ENCODE measurements around the gene SBNO2.
A peak's percentile ranks its signal among the peaks of the same experiment; 100 is the strongest.

The SBNO2 gene

DNA sequence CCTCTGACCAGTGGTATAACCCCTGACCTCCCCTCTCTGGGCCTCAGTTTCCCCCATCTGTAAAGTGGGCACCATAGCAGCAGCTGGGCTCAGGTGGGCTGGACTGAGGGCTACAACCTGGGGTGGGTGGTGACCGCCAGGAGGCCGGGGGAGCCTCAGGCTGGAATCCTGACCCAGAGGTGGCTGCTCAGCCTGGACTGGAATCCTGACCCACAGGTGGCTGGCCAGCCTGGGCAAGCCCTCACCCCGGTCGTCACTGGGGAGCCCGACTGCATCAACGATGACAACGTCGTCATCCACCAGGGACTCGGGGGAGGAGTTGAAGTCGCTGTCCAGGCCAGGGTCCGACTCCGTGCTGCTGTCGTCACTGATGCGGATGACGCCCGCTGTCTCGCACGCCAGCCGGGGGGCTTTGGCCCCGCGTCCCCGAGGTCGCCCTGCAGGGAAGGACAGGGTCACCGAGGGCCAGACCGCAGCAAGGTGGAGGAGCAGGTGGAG lies 60.0 kb downstream of the SBNO2 start:
- no peak for DNase-seq (ENCODE audit: insufficient read length)
- no peak for FAIRE-seq
- TF ChIP-seq POLR2A (IDR thresholded peaks at IDR 0.05; ENCODE audit: low read depth, low read length) (no peak), TAF1 (IDR thresholded peaks at IDR 0.05; ENCODE audit: borderline replicate concordance, low read depth, low read length) (no peak), POLR2AphosphoS5 (IDR thresholded peaks at IDR 0.05; ENCODE audit: low read depth, low read length) (no peak)

DNA sequence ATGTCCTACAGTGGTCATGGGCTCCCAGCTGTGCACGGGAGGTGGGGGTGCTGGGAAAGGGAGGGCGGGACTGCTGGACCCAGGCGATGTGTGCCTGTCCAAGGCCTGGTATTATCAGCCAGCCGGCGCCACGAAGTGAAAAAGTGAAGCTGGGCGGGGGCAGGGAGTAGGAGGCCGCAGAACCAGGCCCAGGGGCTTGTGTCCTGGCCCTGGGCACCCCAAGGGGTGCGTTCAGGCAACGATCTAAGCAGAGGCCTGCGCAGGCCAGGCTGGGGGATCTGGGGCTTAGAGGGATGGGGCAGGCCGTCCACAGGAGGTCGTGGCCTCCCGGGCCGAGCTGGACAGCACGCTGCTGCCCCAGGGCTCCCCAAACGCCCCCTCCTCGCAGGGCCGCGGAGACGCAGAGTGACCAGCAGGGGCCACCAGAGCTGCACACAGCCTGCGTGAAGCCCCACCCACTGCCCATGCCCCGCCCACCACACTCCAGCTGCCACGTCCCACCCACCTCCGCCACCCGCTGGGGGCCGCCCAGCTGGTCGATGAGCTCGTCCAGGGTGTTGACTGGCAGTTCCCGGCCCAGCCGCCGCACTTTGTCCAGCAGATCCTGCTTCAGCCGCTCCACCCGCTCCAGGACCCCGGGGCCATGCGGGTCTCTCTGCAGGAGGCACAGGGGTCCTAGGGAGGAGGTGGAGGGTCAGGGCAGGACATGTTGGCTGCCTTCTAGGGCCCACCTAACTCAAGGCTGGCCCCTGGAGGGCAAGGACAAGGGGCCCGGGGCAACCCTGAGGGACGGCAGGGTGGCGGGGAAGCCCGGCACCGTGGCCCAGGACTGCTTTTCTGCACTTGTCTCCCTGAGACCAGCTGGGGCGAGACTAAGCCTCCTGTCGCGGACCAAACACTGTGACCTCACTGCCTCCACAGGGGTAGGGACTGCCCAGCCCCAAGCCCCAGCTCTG lies 60.8 kb downstream of the SBNO2 start:
- DNase-seq (ENCODE audit: insufficient read length), result peak; percentile 99
- peak; percentile 96 for FAIRE-seq
- TF ChIP-seq TAF1 (IDR thresholded peaks at IDR 0.05; ENCODE audit: borderline replicate concordance, low read depth, low read length) (no peak), POLR2A (IDR thresholded peaks at IDR 0.05; ENCODE audit: low read depth, low read length) (peak; percentile 16; the same call in 1 of the 2 replicates), POLR2AphosphoS5 (IDR thresholded peaks at IDR 0.05; ENCODE audit: low read depth, low read length) (0 out of 2 replicates have a peak, but pooled peaks have one; percentile 49)

DNA sequence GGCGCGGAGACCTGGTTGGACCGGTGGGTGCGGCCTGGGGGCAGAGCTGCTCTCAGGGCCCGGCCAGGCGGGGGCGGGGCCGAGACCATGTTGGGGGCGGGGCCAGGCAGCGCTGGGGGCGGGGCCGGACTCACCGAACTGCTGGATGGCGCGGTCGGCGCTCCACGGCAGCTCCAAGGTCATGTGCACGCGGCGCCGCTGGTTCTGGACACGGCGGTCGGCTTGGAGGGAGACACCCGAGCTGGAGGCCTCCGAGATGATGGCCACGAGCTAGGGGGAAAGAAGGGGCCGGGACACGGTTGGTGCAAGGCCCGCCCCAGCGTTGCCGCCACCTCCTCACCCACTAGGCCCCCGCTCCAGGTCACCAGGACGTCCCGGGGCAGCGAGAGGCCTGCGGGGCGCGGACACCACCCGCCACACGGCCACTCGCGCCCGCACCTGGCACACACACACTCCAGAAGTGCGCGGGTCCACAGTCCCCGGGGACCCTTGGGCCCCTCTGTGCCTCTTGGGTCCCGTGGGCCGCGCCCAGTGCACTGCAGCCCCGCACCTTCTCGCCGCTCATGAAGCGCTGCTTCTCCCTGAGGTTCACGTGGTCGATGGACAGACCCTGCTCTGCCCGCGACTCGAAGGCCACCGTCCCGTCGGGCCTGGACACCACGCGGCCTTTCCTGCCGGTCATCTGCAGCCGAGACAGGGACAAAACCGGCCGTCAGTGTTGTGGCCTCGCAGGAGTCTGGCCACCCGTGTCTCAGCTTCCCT lies 61.6 kb downstream of the SBNO2 start:
- no peak for FAIRE-seq
- TF ChIP-seq POLR2A (IDR thresholded peaks at IDR 0.05; ENCODE audit: low read depth, low read length), result no peak
- TF ChIP-seq TAF1 (IDR thresholded peaks at IDR 0.05; ENCODE audit: borderline replicate concordance, low read depth, low read length), result no peak
- TF ChIP-seq POLR2AphosphoS5 (IDR thresholded peaks at IDR 0.05; ENCODE audit: low read depth, low read length), result no peak
- no peak for DNase-seq (ENCODE audit: insufficient read length)

DNA sequence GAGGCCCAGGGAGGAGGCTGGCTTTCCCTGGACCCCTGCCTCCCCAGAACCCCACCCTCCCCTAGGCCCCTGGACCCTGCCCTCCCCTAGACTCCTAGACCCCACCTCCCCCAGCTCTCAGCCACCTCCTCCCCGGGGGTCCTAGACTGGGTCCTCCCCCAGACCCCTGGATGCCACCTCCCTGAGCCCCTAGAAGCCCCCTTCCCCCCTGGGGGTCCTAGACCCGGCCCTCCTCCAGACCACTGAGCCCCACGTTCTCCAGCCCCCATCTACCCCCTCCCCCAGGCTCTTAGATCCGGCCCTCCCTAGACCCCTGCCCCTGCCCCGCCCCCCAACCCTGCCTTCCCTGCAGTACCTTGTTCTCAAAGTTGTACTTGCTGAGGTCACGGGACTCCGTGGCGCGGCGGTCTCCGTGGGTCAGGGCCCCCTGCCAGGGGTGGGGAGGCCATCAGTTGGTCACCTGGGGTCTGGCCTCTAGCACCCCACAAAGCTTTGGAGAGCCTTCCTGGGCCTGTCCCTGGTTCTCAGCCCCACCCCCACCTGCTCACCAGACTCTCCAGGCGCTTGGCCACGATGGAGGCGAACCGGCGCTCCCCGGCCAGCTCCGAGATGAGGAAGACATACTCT lies 62.3 kb downstream of the SBNO2 start:
- TF ChIP-seq POLR2AphosphoS5 (IDR thresholded peaks at IDR 0.05; ENCODE audit: low read depth, low read length) (no peak), TAF1 (IDR thresholded peaks at IDR 0.05; ENCODE audit: borderline replicate concordance, low read depth, low read length) (no peak), POLR2A (IDR thresholded peaks at IDR 0.05; ENCODE audit: low read depth, low read length) (no peak)
- DNase-seq (ENCODE audit: insufficient read length) (no peak), FAIRE-seq (no peak)

DNA sequence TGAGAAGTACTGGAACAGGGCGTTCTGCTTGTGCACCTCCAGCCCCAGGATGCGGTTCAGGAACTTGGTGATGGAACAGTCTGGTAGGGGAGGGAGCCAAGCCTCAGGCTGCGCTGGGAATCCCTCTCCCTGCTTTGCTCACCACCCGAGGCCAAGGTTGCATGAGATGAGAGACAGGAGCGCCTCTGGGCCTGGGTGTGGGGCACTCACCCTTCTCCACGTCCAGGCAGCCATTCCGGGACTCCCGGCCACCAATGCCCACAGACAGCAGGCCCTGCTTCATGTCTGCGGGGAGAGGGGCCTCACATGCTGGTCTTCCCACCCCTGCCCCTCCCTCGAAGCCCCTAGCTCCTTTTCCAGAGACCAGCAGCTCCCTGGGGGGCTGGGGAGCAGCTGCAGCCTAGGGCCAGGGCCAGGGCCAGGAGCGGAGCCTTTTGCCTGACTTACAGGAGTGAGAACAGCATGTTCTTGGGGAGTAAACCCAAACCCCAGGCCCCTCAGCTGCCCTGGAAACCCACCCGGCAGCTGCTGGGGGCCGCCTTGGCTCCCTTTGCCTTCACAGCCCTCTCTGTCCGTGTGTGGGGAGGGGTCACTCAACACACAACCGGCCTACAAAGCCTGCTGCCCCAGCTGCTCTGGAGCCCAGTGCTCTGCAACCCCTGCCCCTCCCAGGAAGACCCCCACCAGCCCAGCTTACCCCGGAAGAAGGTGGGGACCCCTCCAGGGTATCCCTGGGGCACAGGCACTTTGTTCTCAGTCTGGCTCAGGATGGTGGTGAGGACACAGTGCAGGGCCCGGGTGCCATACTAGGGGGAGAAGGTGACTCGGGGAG lies 63.0 kb downstream of the SBNO2 start:
- DNase-seq (ENCODE audit: insufficient read length) (no peak), FAIRE-seq (no peak)
- TF ChIP-seq POLR2A (IDR thresholded peaks at IDR 0.05; ENCODE audit: low read depth, low read length) (no peak), POLR2AphosphoS5 (IDR thresholded peaks at IDR 0.05; ENCODE audit: low read depth, low read length) (no peak), TAF1 (IDR thresholded peaks at IDR 0.05; ENCODE audit: borderline replicate concordance, low read depth, low read length) (no peak)

DNA sequence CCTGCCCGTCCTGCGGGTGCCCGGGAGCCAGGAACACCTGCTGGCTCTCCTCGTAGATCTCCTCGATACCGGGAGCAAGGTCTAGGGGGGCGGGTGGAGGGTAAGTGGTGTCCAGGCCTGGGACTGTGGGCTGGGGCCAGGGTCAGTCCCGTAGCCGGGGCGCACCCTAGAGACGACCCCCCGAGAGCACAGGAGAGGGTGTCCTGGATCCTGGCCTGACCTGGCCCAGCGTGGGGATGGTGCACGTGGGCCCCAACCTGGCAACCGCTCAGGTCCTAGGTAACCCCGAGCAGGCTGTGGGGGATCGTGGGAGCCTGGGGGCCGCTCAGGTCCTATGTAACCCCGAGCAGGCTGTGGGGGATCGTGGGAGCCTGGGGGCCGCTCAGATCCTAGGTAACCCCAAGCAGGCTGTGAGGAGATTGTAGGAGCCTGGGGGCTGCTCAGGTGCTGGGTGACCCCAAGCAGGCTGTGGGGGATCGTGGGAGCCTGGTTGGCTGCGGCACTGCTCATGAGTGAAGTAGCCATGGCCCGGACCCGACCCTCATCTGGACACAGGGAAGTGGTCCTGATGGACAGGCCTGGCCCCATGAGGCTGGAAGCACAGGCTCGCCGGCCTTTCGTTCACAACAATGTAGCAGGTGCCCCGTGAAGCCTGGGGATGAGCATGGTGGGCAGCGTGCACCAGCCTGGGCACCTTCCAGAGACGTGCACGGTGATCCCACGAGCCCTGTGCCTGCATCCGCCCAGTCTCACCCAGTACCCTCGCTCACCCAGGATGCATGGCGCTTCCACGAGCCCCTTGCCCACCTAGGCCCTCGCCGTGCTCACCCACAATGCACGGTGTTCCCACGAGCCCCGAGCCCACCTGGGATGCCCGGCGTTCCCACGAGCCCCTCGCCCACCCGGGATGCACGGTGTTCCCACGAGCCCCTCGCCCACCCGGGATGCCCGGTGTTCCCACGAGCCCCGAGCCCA lies 64.1 kb downstream of the SBNO2 start:
- TF ChIP-seq TAF1 (IDR thresholded peaks at IDR 0.05; ENCODE audit: borderline replicate concordance, low read depth, low read length) (no peak), POLR2AphosphoS5 (IDR thresholded peaks at IDR 0.05; ENCODE audit: low read depth, low read length) (no peak), POLR2A (IDR thresholded peaks at IDR 0.05; ENCODE audit: low read depth, low read length) (no peak)
- no peak for FAIRE-seq
- no peak for DNase-seq (ENCODE audit: insufficient read length)

DNA sequence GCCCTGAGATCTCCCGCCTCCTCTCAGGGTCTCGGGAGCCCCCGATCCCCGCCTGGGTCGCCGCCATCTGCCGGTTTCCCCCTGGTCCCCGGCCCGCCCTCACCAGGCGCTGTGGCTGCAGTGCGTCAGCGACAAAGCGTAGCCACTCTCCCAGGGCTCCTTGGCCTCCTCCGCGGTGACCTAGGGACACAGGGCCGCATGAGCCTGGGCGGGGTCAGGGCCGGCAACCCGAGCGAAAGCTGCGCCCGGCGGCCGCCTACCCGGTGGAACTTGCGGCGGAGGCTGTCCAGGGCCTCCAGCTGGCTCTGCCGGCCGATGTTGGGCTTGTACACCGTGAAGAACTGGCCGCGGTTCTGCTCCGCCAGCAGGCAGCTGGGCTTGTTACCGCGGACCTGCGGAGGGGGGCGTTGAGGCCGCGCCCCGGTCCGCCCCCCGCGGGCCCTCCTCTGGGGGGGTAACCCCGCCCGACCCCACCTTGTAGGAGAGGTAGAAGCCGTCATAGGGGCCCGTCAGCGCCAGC lies 65.0 kb downstream of the SBNO2 start:
- no peak for FAIRE-seq
- TF ChIP-seq TAF1 (IDR thresholded peaks at IDR 0.05; ENCODE audit: borderline replicate concordance, low read depth, low read length) (no peak), POLR2AphosphoS5 (IDR thresholded peaks at IDR 0.05; ENCODE audit: low read depth, low read length) (no peak), POLR2A (IDR thresholded peaks at IDR 0.05; ENCODE audit: low read depth, low read length) (no peak)
- DNase-seq (ENCODE audit: insufficient read length), result no peak

DNA sequence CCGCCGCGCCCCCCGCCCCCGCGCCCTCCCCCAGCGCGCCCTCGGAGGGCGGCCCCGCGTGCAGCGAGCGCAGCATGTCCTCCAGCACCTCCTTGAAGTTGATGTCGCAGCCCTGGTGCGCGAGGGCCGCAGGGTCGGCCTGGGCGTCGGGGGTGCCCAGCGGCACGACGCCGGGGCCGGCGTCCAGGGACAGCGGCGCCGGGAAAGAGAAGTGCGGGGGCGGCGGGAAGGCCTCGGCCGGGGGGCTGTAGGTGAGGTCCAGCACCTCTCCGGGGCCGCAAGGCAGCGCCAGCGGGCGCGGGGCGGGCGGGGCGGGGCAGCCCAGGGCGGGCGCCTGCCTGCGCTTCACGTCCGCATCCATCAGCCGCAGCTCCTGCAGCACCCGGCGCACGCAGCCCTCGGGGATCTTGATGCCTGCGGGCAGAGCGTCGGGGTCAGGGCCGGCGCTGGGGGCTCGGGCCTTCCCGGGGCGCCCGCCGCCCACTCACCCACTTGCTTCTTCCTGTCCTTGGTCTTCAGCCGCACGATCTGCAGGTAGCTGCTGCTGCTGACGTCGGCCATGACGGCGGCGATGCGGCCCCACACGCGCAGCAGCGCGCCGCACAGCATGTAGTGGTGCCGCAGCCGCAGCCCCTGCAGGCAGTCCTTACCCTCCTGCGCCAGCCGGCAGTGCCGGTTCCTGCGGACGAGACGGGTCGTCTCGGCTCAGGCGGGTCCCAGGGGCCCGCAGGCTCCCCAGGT lies 65.6 kb downstream of the SBNO2 start:
- no peak for DNase-seq (ENCODE audit: insufficient read length)
- FAIRE-seq, result no peak
- TF ChIP-seq POLR2AphosphoS5 (IDR thresholded peaks at IDR 0.05; ENCODE audit: low read depth, low read length) (peak; percentile 45; the same call in 1 of the 2 replicates), TAF1 (IDR thresholded peaks at IDR 0.05; ENCODE audit: borderline replicate concordance, low read depth, low read length) (no peak), POLR2A (IDR thresholded peaks at IDR 0.05; ENCODE audit: low read depth, low read length) (peak; percentile 16; the same call in 1 of the 2 replicates)
